ENCODE results near the gene TCEAL5.
A peak's percentile ranks its signal among the peaks of the same experiment; 100 is the strongest.

Gene TCEAL5

GRCh38 chrX:103254171-103254824 is 22.3 kb downstream of the TCEAL5 start:
- DNase-seq (ENCODE audit: low read depth, low spot score) = peak; percentile 40
- TF ChIP-seq CTCF (IDR thresholded peaks at IDR 0.05; ENCODE audit: low read depth, low read length) = no peak
- H3K4me3 ChIP-seq (ENCODE audit: low read depth, low read length) = peak overlapping the region; percentile 75
- in situ Hi-C loops (cut with HindIII; ENCODE audit: low sequenced_read_pairs) = no loop called here

DNA sequence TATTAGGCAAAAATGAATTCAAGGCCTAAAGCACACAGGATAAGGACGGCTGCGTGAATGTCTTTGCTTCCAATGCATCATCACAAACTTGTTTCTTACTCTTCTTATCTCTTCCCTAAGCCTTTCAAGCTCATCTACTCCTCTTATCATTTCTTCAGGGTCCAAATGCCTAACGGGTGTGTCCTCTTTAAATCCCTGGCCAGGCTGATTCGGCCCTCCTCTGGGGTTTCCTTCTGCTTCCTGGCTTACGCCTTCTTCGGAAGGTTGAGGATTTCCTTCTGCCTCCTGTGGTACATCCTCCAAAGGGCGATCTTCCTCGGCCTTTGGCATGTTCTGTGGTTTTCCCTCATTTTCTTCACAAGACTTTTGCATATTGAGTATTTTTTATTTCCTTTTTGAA is 22.9 kb downstream of the TCEAL5 start:
- no peak for TF ChIP-seq CTCF (IDR thresholded peaks at IDR 0.05; ENCODE audit: low read depth, low read length)
- peak overlapping the region; percentile 75 for H3K4me3 ChIP-seq (ENCODE audit: low read depth, low read length)
- in situ Hi-C loops (cut with HindIII; ENCODE audit: low sequenced_read_pairs) = no loop called here
- peak; percentile 0 for DNase-seq (ENCODE audit: low read depth, low spot score)

DNA sequence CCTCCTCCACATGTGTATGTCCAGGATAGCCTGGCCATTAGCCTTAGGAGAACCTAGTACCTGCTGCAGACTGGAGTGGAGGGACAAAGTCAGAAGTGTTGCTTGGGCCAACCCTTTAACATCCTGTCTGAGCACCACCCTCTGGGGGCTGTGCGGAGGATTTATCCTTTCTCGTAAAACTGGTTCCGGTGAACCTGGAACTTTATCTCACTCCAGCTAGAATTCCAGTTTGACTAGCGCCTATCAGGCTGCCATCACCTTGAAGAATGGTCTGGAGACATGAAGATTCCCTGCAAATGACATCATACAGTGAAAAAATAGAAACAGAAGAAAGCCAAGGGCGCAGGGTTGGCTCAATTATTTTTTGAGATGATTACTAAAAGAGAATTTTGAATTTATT is 25.6 kb downstream of the TCEAL5 start:
- no peak overlapping the region for H3K4me3 ChIP-seq (ENCODE audit: low read depth, low read length)
- DNase-seq (ENCODE audit: low read depth, low spot score) = no peak
- TF ChIP-seq CTCF (IDR thresholded peaks at IDR 0.05; ENCODE audit: low read depth, low read length) = no peak
- in situ Hi-C loops (cut with HindIII; ENCODE audit: low sequenced_read_pairs) = no loop called here

DNA sequence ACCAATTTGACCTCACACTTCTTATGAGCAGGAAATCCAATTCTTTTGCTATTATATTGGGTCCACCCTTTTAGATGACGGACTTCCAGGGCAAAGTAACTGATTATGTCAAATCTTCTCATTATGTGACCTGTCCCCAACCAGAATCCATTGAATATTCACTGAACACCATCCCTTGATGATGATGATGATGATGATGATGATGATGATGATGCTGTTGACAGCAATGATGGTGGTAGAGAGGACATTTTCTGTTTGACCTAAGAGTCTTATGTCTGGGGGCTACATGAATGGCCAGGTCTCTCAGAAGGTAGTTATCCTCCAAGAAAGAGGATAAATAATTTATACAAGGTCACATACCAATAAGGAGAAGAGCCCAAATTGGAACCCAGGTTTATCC is 26.7 kb downstream of the TCEAL5 start:
- no peak overlapping the region for H3K4me3 ChIP-seq (ENCODE audit: low read depth, low read length)
- TF ChIP-seq CTCF (IDR thresholded peaks at IDR 0.05; ENCODE audit: low read depth, low read length) = no peak
- in situ Hi-C loops (cut with HindIII; ENCODE audit: low sequenced_read_pairs) = no loop called here
- no peak for DNase-seq (ENCODE audit: low read depth, low spot score)

DNA sequence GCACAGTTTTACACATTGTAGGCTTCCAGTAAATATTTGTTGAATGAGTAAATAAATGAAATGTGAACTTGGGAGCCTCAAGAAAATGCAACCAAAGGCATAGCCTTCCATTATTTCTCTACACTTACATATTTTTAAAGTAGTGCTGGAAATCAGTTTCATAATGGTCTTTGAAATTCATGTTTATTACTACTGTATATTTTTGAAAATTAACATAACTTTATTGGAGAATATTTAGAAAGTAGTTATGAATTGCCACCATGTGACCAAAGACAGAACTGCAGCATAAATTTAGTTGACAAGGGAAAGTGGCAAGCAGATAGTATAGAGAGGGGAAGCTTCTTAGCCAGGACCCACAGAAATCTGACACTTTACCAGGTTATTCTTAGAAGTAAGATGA is 28.0 kb downstream of the TCEAL5 start:
- DNase-seq (ENCODE audit: low read depth, low spot score) = peak; percentile 22
- in situ Hi-C loops (cut with HindIII; ENCODE audit: low sequenced_read_pairs) = no loop called here
- no peak overlapping the region for H3K4me3 ChIP-seq (ENCODE audit: low read depth, low read length)
- peak; percentile 34 for TF ChIP-seq CTCF (IDR thresholded peaks at IDR 0.05; ENCODE audit: low read depth, low read length)

DNA sequence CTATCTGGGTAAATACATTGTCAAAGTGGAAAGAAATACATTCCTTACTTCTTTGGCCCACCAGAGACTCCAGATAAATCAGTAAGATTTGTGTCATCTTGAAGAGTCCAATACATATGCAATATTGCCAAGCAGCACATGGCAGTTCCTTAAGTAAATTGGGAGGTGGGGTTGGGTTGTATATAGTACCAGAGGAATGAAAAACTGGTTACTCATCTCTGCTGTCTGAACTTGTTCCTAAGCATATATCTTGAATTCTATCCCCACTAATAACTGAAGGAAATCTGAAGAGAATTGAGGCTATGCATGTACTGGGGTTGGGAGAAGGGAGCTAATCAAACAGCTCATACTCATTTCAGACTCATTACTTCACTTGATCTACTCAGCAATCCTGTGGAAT is 36.4 kb downstream of the TCEAL5 start:
- in situ Hi-C loops (cut with HindIII; ENCODE audit: low sequenced_read_pairs) = no loop called here
- H3K4me3 ChIP-seq (ENCODE audit: low read depth, low read length) = no peak overlapping the region
- TF ChIP-seq CTCF (IDR thresholded peaks at IDR 0.05; ENCODE audit: low read depth, low read length) = no peak
- DNase-seq (ENCODE audit: low read depth, low spot score) = no peak

Measured in astrocyte of the spinal cord (primary cell).